H9 (cell line): ENCODE data around the gene CDK10. TPM values are rescaled to one million over a fixed set of nuclear protein-coding genes. Genes with fewer than 3 reads are reported as not detected.
"Not testable (repeated sequence)": the region's sequence is repeated elsewhere in the genome, so short reads cannot be mapped to it uniquely, and the experiment has no call there.

Experiments
- DNase-seq: peaks from one replicate; pipeline ENCODE4 v3.0.0-alpha.2; 2017
- H2AFZ ChIP-seq: one replicate; pipeline ENCODE4 v1.6.1; 2013; ENCODE audit warnings: mild to moderate bottlenecking, low read length, control low read depth, moderate library complexity
- H2AK5ac ChIP-seq: 2 replicates; pipeline ENCODE4 v1.6.1; 2013; ENCODE audit warnings: low read length, control low read depth, mixed read lengths; ENCODE audit not compliant: insufficient read length
- H2BK120ac ChIP-seq: one replicate; pipeline ENCODE4 v1.6.1; 2013; ENCODE audit warnings: low read depth, mild to moderate bottlenecking, low read length, control low read depth, inconsistent platforms; ENCODE audit not compliant: poor library complexity, severe bottlenecking
- H2BK12ac ChIP-seq: 2 replicates; pipeline ENCODE4 v1.6.1; 2013; ENCODE audit warnings: low read length, control low read depth, mixed read lengths, low read depth; ENCODE audit not compliant: insufficient read length
- H2BK15ac ChIP-seq: 2 replicates; pipeline ENCODE4 v1.6.1; 2013; ENCODE audit warnings: low read depth, low read length, control low read depth
- H2BK20ac ChIP-seq: one replicate; pipeline ENCODE4 v1.6.1; 2013; ENCODE audit warnings: low read depth, mild to moderate bottlenecking, low read length, control low read depth, inconsistent platforms; ENCODE audit not compliant: poor library complexity, severe bottlenecking
- H2BK5ac ChIP-seq: 2 replicates; pipeline ENCODE4 v1.6.1; 2013; ENCODE audit warnings: low read length, control low read depth, mixed read lengths; ENCODE audit not compliant: insufficient read length
- H3K14ac ChIP-seq: 2 replicates; pipeline ENCODE4 v1.6.1; 2013; ENCODE audit warnings: low read length, control low read depth; ENCODE audit not compliant: insufficient read depth
- H3K18ac ChIP-seq: 2 replicates; pipeline ENCODE4 v1.6.1; 2013; ENCODE audit warnings: low read depth, mild to moderate bottlenecking, mixed read lengths, low read length, control low read depth; ENCODE audit not compliant: insufficient read length
- H3K23ac ChIP-seq: 2 replicates; pipeline ENCODE4 v1.6.1; 2013; ENCODE audit warnings: low read length, control low read depth, mixed read lengths, low read depth; ENCODE audit not compliant: insufficient read length
- H3K23me2 ChIP-seq: 2 replicates; pipeline ENCODE4 v1.6.1; 2013; ENCODE audit warnings: low read depth, mild to moderate bottlenecking, mixed read lengths, low read length, control low read depth; ENCODE audit not compliant: insufficient read length, poor library complexity, severe bottlenecking
- H3K27ac ChIP-seq: 2 replicates; pipeline ENCODE4 v1.5.1; 2013; ENCODE audit warnings: low read length, control low read depth, mixed read lengths, low read depth; ENCODE audit not compliant: insufficient read length
- H3K27me3 ChIP-seq: 2 replicates; pipeline ENCODE4 v1.6.1; 2013; ENCODE audit warnings: low read length, control low read depth, inconsistent platforms; ENCODE audit not compliant: insufficient read depth
- H3K4ac ChIP-seq: 2 replicates; pipeline ENCODE4 v1.6.1; 2013; ENCODE audit warnings: low read depth, mild to moderate bottlenecking, control low read depth, inconsistent platforms, low read length, moderate library complexity
- H3K4me1 ChIP-seq: 2 replicates; pipeline ENCODE4 v1.6.1; 2013; ENCODE audit warnings: low read length, control low read depth, inconsistent platforms; ENCODE audit not compliant: insufficient read depth
- H3K4me2 ChIP-seq: 2 replicates; pipeline ENCODE4 v1.6.1; 2013; ENCODE audit warnings: low read length, control low read depth, mixed read lengths; ENCODE audit not compliant: insufficient read length, insufficient read depth
- H3K56ac ChIP-seq: 2 replicates; pipeline ENCODE4 v1.6.1; 2013; ENCODE audit warnings: low read depth, mild to moderate bottlenecking, mixed read lengths, low read length, control low read depth; ENCODE audit not compliant: insufficient read length
- H3K79me1 ChIP-seq: 2 replicates; pipeline ENCODE4 v1.6.1; 2013; ENCODE audit warnings: low read depth, mild to moderate bottlenecking, moderate library complexity, low read length, control low read depth, inconsistent platforms; ENCODE audit not compliant: insufficient read depth, poor library complexity, severe bottlenecking
- H3K79me2 ChIP-seq: 2 replicates; pipeline ENCODE4 v1.6.1; 2013; ENCODE audit warnings: low read length, control low read depth, inconsistent platforms; ENCODE audit not compliant: insufficient read depth
- H3K9ac ChIP-seq: 2 replicates; pipeline ENCODE4 v1.6.1; 2013; ENCODE audit warnings: low read length, control low read depth, mixed read lengths; ENCODE audit not compliant: insufficient read length; ENCODE audit errors: extremely low read depth
- H3K9me3 ChIP-seq: one replicate; pipeline ENCODE4 v1.6.1; 2013; ENCODE audit warnings: low read depth, low read length, inconsistent platforms; ENCODE audit not compliant: control insufficient read depth
- H3T11ph ChIP-seq: one replicate; pipeline ENCODE4 v1.6.1; 2013; ENCODE audit warnings: mild to moderate bottlenecking, low read length, control low read depth, inconsistent platforms
- H4K20me1 ChIP-seq: one replicate; pipeline ENCODE4 v1.6.1; 2013; ENCODE audit not compliant: control insufficient read depth, insufficient read length, insufficient read depth
- H4K5ac ChIP-seq: 2 replicates; pipeline ENCODE4 v1.6.1; 2013; ENCODE audit warnings: low read depth, mild to moderate bottlenecking, mixed read lengths, low read length, control low read depth; ENCODE audit not compliant: insufficient read length
- H4K8ac ChIP-seq: replicated peaks from 2 replicates; pipeline ENCODE4 v1.6.1; 2013; ENCODE audit warnings: low read length, control low read depth, mixed read lengths, low read depth; ENCODE audit not compliant: insufficient read length
- H4K91ac ChIP-seq: 2 replicates; pipeline ENCODE4 v1.6.1; 2013; ENCODE audit warnings: low read depth, mild to moderate bottlenecking, moderate library complexity, mixed read lengths, low read length, control low read depth; ENCODE audit not compliant: insufficient read length
- H3K27ac Mint-ChIP-seq, 3 experiments: 2 replicates in 2 of 3; 3 replicates in 1 of 3; pipeline ENCODE4 v1.8.0; 2020 to 2021; ENCODE audit warnings: mixed read lengths in 3 of 3, mild to moderate bottlenecking in 1 of 3, moderate library complexity in 1 of 3
- H3K27me3 Mint-ChIP-seq: 2 replicates; pipeline ENCODE4 v1.8.0; 2021; ENCODE audit warnings: low read depth, mild to moderate bottlenecking, moderate library complexity, mixed read lengths
- H3K36me3 Mint-ChIP-seq, 3 experiments: 2 replicates in 2 of 3; 3 replicates in 1 of 3; pipeline ENCODE4 v1.8.0; 2020 to 2021; ENCODE audit warnings: low read depth in 3 of 3, mixed read lengths in 3 of 3; ENCODE audit not compliant: insufficient read depth in 1 of 3
- H3K4me1 Mint-ChIP-seq, 2 experiments: 2 replicates each; pipeline ENCODE4 v1.8.0; 2020; ENCODE audit warnings: mixed read lengths in 2 of 2
- H3K4me3 Mint-ChIP-seq, 2 experiments: 2 replicates in 1 of 2; 3 replicates in 1 of 2; pipeline ENCODE4 v1.8.0; 2020 to 2021; ENCODE audit warnings: mild to moderate bottlenecking in 2 of 2, mixed read lengths in 2 of 2, moderate library complexity in 1 of 2
- H3K9me3 Mint-ChIP-seq, 2 experiments: 2 replicates in 1 of 2; 3 replicates in 1 of 2; pipeline ENCODE4 v1.8.0; 2020; ENCODE audit warnings: mild to moderate bottlenecking in 2 of 2, mixed read lengths in 2 of 2, moderate library complexity in 1 of 2
- CTCF ChIP-seq: fragments of 200-600 bp; sonication (generic); conservative IDR thresholded peaks from 3 replicates; pipeline ENCODE4 v1.8.0; 2021; ENCODE audit warnings: antibody characterized with exemption, mild to moderate bottlenecking
- WGBS: extraction: QIAGEN DNeasy Blood & Tissue Kit; methylation state at CpG from one replicate; pipeline ENCODE4 v1.1.7; 2013; ENCODE audit warnings: missing lambda C conversion rate, low lambda C conversion rate, mixed read lengths; ENCODE audit not compliant: insufficient read length; ENCODE audit errors: extremely low coverage; 5-methylcytosine and 5-hydroxymethylcytosine counted together
- total RNA-seq: library from RNA; stranded (reverse); gene quantifications from 2 replicates; pipeline ENCODE4 v1.2.1, GENCODE V29; 2021

The CDK10 gene
- total RNA-seq, 1 experiment from 2014 or later = 77.1 TPM

- H4K91ac ChIP-seq = no peak overlapping the region
- no peaks in the 10 kb centered on the region for H3K79me2 ChIP-seq
- no peak overlapping the region for H3K27ac ChIP-seq
- H3K14ac ChIP-seq = no peak overlapping the region
- H2BK120ac ChIP-seq = no peak overlapping the region
- H3K27ac Mint-ChIP-seq = no peak overlapping the region
- no peak overlapping the region for H2BK20ac ChIP-seq
- no peak overlapping the region for H2AFZ ChIP-seq
- TF ChIP-seq CTCF = no peak
- H2BK15ac ChIP-seq = no peak overlapping the region
- no peak for DNase-seq
- no peak overlapping the region for H3K18ac ChIP-seq
- no peak overlapping the region for H2AK5ac ChIP-seq
- H2BK12ac ChIP-seq = no peak overlapping the region
- H3K36me3 Mint-ChIP-seq = peaks cover 54 to 76% (median 61%) of the 10 kb centered on the region in 3 experiments
- no peak overlapping the region for H3K56ac ChIP-seq
- H3K27me3 ChIP-seq = no peaks in the 10 kb centered on the region
- no peak overlapping the region for H3K4me2 ChIP-seq
- no peak overlapping the region for H3K9ac ChIP-seq
- H3K4me1 Mint-ChIP-seq = peaks cover 6 to 7% of the 10 kb centered on the region in 2 experiments
- no peaks in the 10 kb centered on the region for H3K4me1 ChIP-seq
- WGBS = no CpG with 5 or more reads among the region's 13 CpGs
- H3K23ac ChIP-seq = no peak overlapping the region
- H2BK5ac ChIP-seq = no peak overlapping the region
- H3K4me3 Mint-ChIP-seq = no peak overlapping the region; a peak in 1 of 5 replicates
- no peak overlapping the region for H3K4ac ChIP-seq
- no peak overlapping the region for H3T11ph ChIP-seq
- no peak overlapping the region for H4K8ac ChIP-seq
- H3K23me2 ChIP-seq = peaks cover 8% of the 10 kb centered on the region
- no peaks in the 10 kb centered on the region for H3K79me1 ChIP-seq
- H4K20me1 ChIP-seq = no peaks in the 10 kb centered on the region
- H3K27me3 Mint-ChIP-seq = peaks cover 3% of the 10 kb centered on the region
- peaks cover 17 to 21% of the 10 kb centered on the region in 2 experiments for H3K9me3 Mint-ChIP-seq
- H3K9me3 ChIP-seq = peaks cover 7% of the 10 kb centered on the region
- H4K5ac ChIP-seq = no peak overlapping the region
Measured at GRCh38 chr16:89689142-89689541, 2.7 kb downstream of the CDK10 start.

DNA sequence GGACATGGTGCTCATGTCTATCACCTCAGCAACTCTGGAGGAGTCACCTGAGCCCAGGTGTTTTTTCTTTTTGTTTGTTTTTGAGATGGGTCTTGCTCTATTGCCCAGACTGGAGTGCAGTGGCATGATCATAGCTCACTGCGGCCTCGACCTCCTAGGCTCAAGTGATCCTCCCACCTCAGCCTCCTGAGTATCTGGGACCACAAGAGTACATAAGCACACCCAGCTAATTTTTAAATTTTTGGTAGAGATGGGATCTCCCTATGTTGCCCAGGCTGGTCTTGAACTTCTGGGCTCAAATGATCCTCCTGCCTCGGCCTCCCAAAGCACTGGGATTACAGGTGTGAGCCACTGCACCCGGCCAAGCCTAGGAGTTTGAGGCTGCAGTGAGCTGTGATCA lies 3.1 kb downstream of the CDK10 start:
- not testable (repeated sequence) for H3K4me2 ChIP-seq, H3K4me3 Mint-ChIP-seq, H3K9me3 ChIP-seq, H4K91ac ChIP-seq, H2AFZ ChIP-seq, H3K4ac ChIP-seq, H4K5ac ChIP-seq, H3K9ac ChIP-seq, H3K27ac Mint-ChIP-seq, DNase-seq, H3K27ac ChIP-seq, H3K4me1 Mint-ChIP-seq, H2BK15ac ChIP-seq, H3K23me2 ChIP-seq, H3K4me1 ChIP-seq, H3K14ac ChIP-seq, H2BK12ac ChIP-seq, H3K56ac ChIP-seq, H4K8ac ChIP-seq, H2BK120ac ChIP-seq, H3T11ph ChIP-seq, H4K20me1 ChIP-seq, H3K79me2 ChIP-seq, H3K27me3 ChIP-seq, H2AK5ac ChIP-seq, H2BK20ac ChIP-seq, H2BK5ac ChIP-seq, H3K79me1 ChIP-seq, H3K23ac ChIP-seq, H3K27me3 Mint-ChIP-seq, H3K18ac ChIP-seq
- WGBS = no CpG with 5 or more reads among the region's 4 CpGs
- peaks cover 12 to 16% of the 10 kb centered on the region in 2 experiments for H3K9me3 Mint-ChIP-seq
- H3K36me3 Mint-ChIP-seq = peaks cover 50 to 71% (median 56%) of the 10 kb centered on the region in 3 experiments
